WTC11 (cell line): ENCODE data around the gene SLC5A9. TPM values are rescaled to one million over a fixed set of nuclear protein-coding genes. Genes with fewer than 3 reads are reported as not detected.

ENCODE experiments used
- ATAC-seq: fragments of 200-7000 bp; cut with Tn5 transposase; 2 replicates; pipeline ENCODE4 v1.10.0; 2021; ENCODE audit warnings: mild to moderate bottlenecking, moderate library complexity
- CTCF ChIA-PET: fragments of 300-600 bp; sonication (Branson Sonifier 250); formaldehyde crosslinking; loops from one replicate; lab custom pipeline; 2021; ENCODE audit warnings: antibody characterized with exemption; lab: Charles Lee
- POLR2A ChIA-PET: fragments of 350-600 bp; sonication (Branson Sonifier 250); formaldehyde crosslinking; loops from one replicate; lab custom pipeline; 2021; ENCODE audit warnings: antibody characterized with exemption; lab: Charles Lee
- DNase-seq: peaks from one replicate; pipeline ENCODE4 v3.0.0; 2021; ENCODE audit warnings: low spot score
- H3K27ac Mint-ChIP-seq: 2 replicates; pipeline ENCODE4 v1.8.0; 2021; ENCODE audit warnings: mixed read lengths
- H3K27me3 Mint-ChIP-seq: 2 replicates; pipeline ENCODE4 v1.8.0; 2021; ENCODE audit warnings: low read depth, mild to moderate bottlenecking, moderate library complexity, mixed read lengths
- H3K36me3 Mint-ChIP-seq: 2 replicates; pipeline ENCODE4 v1.8.0; 2021; ENCODE audit warnings: mixed read lengths
- H3K4me1 Mint-ChIP-seq: 2 replicates; pipeline ENCODE4 v1.8.0; 2022; ENCODE audit warnings: mixed read lengths
- H3K4me3 Mint-ChIP-seq: 2 replicates; pipeline ENCODE4 v1.8.0; 2021; ENCODE audit warnings: mild to moderate bottlenecking, moderate library complexity, mixed read lengths
- H3K9me3 Mint-ChIP-seq: 2 replicates; pipeline ENCODE4 v1.8.0; 2021; ENCODE audit warnings: mixed read lengths
- AFF4 ChIP-seq: sonication (generic); formaldehyde crosslinking; IDR thresholded peaks from 2 replicates; pipeline ENCODE4 v1.8.1; 2023; ENCODE audit warnings: mild to moderate bottlenecking, missing genetic modification reagents, borderline replicate concordance
- ATF1 ChIP-seq: sonication (generic); formaldehyde crosslinking; IDR thresholded peaks from 2 replicates; pipeline ENCODE4 v1.8.1; 2023; ENCODE audit warnings: mild to moderate bottlenecking, moderate library complexity, missing genetic modification reagents
- E2F5 ChIP-seq: sonication (generic); formaldehyde crosslinking; IDR thresholded peaks from 2 replicates; pipeline ENCODE4 v1.8.1; 2022; ENCODE audit warnings: mild to moderate bottlenecking, moderate library complexity, missing genetic modification reagents
- EMX1 ChIP-seq: fragments of 250-450 bp; sonication (Bioruptor Pico); IDR thresholded peaks from 2 replicates; pipeline ENCODE4 v1.8.0; 2021; ENCODE audit warnings: mild to moderate bottlenecking
- FOXP1 ChIP-seq: sonication (generic); formaldehyde crosslinking; IDR thresholded peaks from 2 replicates; pipeline ENCODE4 v1.8.0; 2022; ENCODE audit warnings: missing genetic modification reagents, mild to moderate bottlenecking, moderate library complexity, borderline replicate concordance
- HMGA2 ChIP-seq: fragments of 250-450 bp; sonication (Bioruptor Pico); IDR thresholded peaks from 2 replicates; pipeline ENCODE4 v1.4.0; 2021; ENCODE audit warnings: mild to moderate bottlenecking, moderate library complexity
- JUN ChIP-seq: sonication (generic); formaldehyde crosslinking; IDR thresholded peaks from 2 replicates; pipeline ENCODE4 v1.8.0; 2023; ENCODE audit warnings: mild to moderate bottlenecking, missing genetic modification reagents
- NR3C1 ChIP-seq: sonication (generic); formaldehyde crosslinking; conservative IDR thresholded peaks from 2 replicates; pipeline ENCODE4 v1.8.1; 2023; ENCODE audit warnings: low read depth, mild to moderate bottlenecking, missing genetic modification reagents
- PRRX2 ChIP-seq: fragments of 250-450 bp; sonication (Bioruptor Pico); IDR thresholded peaks from 2 replicates; pipeline ENCODE4 v1.8.0; 2021; ENCODE audit warnings: mild to moderate bottlenecking
- USF2 ChIP-seq: sonication (generic); formaldehyde crosslinking; IDR thresholded peaks from 2 replicates; pipeline ENCODE4 v1.8.1; 2023; ENCODE audit warnings: mild to moderate bottlenecking, missing genetic modification reagents, moderate library complexity
- total RNA-seq: library from RNA; stranded (reverse); gene quantifications from 3 replicates; pipeline ENCODE4 v1.2.3, GENCODE V29; 2021
- TF ChIP-seq, protein P1 (sequence below): sonication (generic); formaldehyde crosslinking; IDR thresholded peaks from 2 replicates; pipeline ENCODE4 v1.8.0; 2022; ENCODE audit warnings: missing genetic modification reagents
- TF ChIP-seq, protein P2 (sequence below): sonication (generic); formaldehyde crosslinking; IDR thresholded peaks from 2 replicates; pipeline ENCODE4 v1.8.1; 2023; ENCODE audit warnings: mild to moderate bottlenecking, moderate library complexity, missing genetic modification reagents
- TF ChIP-seq, protein P3 (sequence below): sonication (generic); formaldehyde crosslinking; IDR thresholded peaks from 2 replicates; pipeline ENCODE4 v1.8.0; 2022; ENCODE audit warnings: mild to moderate bottlenecking, missing genetic modification reagents
- TF ChIP-seq, protein P4 (sequence below): sonication (generic); formaldehyde crosslinking; IDR thresholded peaks from 2 replicates; pipeline ENCODE4 v1.8.0; 2022; ENCODE audit warnings: mild to moderate bottlenecking, missing genetic modification reagents

SLC5A9 gene
- total RNA-seq, 1 experiment from 2014 or later, result 0.22 TPM

DNA sequence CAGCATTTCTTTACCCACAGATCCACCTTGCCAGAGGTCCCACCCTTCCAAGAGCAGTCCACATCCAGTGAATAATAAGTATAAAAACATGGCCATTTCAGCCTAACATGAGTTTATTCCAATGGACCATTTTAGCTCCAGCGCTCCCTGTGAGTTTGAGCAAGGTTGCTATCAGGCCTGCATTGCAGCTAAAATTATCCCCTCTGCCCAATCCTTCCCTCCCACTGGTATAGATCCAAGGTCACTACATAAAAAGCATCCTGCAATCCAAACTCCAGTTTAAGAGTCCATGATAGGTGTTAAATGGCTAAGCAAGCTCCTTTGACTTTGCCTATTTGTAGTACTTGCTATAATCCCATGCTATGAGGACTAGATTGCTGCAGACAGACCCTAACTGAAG lies 35.6 kb downstream of the SLC5A9 start:
- no peak for DNase-seq
- TF ChIP-seq PRRX2 (CRISPR knock-in tag) (no peak), ATF1 (CRISPR knock-in tag) (no peak), JUN (CRISPR knock-in tag) (no peak), AFF4 (CRISPR knock-in tag) (no peak), FOXP1 (CRISPR knock-in tag) (no peak), E2F5 (no peak), HMGA2 (CRISPR knock-in tag) (no peak), NR3C1 (CRISPR knock-in tag) (no peak), EMX1 (CRISPR knock-in tag) (no peak), USF2 (no peak)
- TF ChIP-seq, protein P1, sequence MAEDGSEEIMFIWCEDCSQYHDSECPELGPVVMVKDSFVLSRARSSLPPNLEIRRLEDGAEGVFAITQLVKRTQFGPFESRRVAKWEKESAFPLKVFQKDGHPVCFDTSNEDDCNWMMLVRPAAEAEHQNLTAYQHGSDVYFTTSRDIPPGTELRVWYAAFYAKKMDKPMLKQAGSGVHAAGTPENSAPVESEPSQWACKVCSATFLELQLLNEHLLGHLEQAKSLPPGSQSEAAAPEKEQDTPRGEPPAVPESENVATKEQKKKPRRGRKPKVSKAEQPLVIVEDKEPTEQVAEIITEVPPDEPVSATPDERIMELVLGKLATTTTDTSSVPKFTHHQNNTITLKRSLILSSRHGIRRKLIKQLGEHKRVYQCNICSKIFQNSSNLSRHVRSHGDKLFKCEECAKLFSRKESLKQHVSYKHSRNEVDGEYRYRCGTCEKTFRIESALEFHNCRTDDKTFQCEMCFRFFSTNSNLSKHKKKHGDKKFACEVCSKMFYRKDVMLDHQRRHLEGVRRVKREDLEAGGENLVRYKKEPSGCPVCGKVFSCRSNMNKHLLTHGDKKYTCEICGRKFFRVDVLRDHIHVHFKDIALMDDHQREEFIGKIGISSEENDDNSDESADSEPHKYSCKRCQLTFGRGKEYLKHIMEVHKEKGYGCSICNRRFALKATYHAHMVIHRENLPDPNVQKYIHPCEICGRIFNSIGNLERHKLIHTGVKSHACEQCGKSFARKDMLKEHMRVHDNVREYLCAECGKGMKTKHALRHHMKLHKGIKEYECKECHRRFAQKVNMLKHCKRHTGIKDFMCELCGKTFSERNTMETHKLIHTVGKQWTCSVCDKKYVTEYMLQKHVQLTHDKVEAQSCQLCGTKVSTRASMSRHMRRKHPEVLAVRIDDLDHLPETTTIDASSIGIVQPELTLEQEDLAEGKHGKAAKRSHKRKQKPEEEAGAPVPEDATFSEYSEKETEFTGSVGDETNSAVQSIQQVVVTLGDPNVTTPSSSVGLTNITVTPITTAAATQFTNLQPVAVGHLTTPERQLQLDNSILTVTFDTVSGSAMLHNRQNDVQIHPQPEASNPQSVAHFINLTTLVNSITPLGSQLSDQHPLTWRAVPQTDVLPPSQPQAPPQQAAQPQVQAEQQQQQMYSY (CRISPR knock-in tag), result no peak
- TF ChIP-seq, protein P2, sequence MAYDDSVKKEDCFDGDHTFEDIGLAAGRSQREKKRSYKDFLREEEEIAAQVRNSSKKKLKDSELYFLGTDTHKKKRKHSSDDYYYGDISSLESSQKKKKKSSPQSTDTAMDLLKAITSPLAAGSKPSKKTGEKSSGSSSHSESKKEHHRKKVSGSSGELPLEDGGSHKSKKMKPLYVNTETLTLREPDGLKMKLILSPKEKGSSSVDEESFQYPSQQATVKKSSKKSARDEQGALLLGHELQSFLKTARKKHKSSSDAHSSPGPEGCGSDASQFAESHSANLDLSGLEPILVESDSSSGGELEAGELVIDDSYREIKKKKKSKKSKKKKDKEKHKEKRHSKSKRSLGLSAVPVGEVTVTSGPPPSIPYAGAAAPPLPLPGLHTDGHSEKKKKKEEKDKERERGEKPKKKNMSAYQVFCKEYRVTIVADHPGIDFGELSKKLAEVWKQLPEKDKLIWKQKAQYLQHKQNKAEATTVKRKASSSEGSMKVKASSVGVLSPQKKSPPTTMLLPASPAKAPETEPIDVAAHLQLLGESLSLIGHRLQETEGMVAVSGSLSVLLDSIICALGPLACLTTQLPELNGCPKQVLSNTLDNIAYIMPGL (CRISPR knock-in tag), result no peak
- TF ChIP-seq, protein P3, sequence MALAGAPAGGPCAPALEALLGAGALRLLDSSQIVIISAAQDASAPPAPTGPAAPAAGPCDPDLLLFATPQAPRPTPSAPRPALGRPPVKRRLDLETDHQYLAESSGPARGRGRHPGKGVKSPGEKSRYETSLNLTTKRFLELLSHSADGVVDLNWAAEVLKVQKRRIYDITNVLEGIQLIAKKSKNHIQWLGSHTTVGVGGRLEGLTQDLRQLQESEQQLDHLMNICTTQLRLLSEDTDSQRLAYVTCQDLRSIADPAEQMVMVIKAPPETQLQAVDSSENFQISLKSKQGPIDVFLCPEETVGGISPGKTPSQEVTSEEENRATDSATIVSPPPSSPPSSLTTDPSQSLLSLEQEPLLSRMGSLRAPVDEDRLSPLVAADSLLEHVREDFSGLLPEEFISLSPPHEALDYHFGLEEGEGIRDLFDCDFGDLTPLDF, result no peak
- TF ChIP-seq, protein P4, sequence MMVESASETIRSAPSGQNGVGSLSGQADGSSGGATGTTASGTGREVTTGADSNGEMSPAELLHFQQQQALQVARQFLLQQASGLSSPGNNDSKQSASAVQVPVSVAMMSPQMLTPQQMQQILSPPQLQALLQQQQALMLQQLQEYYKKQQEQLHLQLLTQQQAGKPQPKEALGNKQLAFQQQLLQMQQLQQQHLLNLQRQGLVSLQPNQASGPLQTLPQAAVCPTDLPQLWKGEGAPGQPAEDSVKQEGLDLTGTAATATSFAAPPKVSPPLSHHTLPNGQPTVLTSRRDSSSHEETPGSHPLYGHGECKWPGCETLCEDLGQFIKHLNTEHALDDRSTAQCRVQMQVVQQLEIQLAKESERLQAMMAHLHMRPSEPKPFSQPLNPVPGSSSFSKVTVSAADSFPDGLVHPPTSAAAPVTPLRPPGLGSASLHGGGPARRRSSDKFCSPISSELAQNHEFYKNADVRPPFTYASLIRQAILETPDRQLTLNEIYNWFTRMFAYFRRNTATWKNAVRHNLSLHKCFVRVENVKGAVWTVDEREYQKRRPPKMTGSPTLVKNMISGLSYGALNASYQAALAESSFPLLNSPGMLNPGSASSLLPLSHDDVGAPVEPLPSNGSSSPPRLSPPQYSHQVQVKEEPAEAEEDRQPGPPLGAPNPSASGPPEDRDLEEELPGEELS (CRISPR knock-in tag), result no peak
- Mint-ChIP-seq H3K27me3 (no peaks in the 10 kb centered on the region; the same call in 1 of the 2 replicates), H3K27ac (no peak overlapping the region), H3K4me3 (no peak overlapping the region), H3K4me1 (no peaks in the 10 kb centered on the region), H3K36me3 (no peaks in the 10 kb centered on the region), H3K9me3 (no peaks in the 10 kb centered on the region)
- ChIA-PET POLR2A (no interaction called here), CTCF (interaction anchor here (0.9 kb wide), 1 partner anchor 273 kb away, joined by 3 read pairs; no protein-coding TSS in a partner anchor)
- ATAC-seq, result no peak
